Mammary epithelial cell (primary cell): ENCODE measurements around the gene EXOC2.

Experiments used
- EZH2 ChIP-seq: IDR thresholded peaks from 2 replicates; pipeline ENCODE4 v1.6.1; 2012; ENCODE audit warnings: low read length, inconsistent platforms, borderline replicate concordance
- TF ChIP-seq, protein P1 (sequence below), 2 donors: IDR thresholded peaks in 1 of 2; conservative IDR thresholded peaks in 1 of 2; 2 replicates each; pipeline ENCODE4 v1.5.1; 2011 to 2012; ENCODE audit warnings: inconsistent platforms in 2 of 2, low read length in 2 of 2, mild to moderate bottlenecking in 2 of 2, control low read depth in 1 of 2, low read depth in 1 of 2; ENCODE audit not compliant: insufficient read depth in 1 of 2; ENCODE audit errors: extremely low read depth in 1 of 2

DNA sequence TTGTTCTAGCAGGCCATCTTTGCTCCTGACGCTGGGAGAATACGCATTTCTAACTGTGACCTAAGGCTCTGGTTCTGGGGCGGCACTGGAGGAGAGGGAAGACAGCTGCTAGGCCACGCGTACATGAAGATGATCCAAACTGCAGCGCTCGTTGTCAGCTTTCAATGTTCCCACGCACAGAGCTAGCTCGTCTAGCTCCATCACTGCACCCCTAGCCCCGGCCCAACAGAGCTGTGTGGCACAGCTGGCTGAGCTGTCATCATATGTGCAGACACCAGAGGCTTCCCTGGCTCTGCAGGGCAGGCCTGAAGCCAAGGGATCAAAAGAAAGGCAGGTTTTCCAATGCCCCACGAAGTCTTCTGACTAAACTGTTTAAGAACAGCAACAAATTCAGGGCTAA, 176.7 kb downstream of the EXOC2 start:
- TF ChIP-seq, protein P1, sequence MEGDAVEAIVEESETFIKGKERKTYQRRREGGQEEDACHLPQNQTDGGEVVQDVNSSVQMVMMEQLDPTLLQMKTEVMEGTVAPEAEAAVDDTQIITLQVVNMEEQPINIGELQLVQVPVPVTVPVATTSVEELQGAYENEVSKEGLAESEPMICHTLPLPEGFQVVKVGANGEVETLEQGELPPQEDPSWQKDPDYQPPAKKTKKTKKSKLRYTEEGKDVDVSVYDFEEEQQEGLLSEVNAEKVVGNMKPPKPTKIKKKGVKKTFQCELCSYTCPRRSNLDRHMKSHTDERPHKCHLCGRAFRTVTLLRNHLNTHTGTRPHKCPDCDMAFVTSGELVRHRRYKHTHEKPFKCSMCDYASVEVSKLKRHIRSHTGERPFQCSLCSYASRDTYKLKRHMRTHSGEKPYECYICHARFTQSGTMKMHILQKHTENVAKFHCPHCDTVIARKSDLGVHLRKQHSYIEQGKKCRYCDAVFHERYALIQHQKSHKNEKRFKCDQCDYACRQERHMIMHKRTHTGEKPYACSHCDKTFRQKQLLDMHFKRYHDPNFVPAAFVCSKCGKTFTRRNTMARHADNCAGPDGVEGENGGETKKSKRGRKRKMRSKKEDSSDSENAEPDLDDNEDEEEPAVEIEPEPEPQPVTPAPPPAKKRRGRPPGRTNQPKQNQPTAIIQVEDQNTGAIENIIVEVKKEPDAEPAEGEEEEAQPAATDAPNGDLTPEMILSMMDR (conservative IDR thresholded peaks at IDR 0.05 in 1 of 2, IDR thresholded peaks at IDR 0.05 in 1 of 2; ENCODE audit: extremely low read depth in 1 of 2, insufficient read depth in 1 of 2, low read depth in 1 of 2, low read length in 2 of 2) = no peak
- TF ChIP-seq EZH2 = no peak
